A549 (cell line): Measurements from ENCODE around the gene SYT1. TPM values are rescaled to one million over a fixed set of nuclear protein-coding genes. Genes with fewer than 3 reads are reported as not detected.

Experiments used
- ATAC-seq, 2 experiments: fragments of 200-7000 bp in 1 of 2; fragments of >200 bp in 1 of 2; cut with Nextera tagmentation in 1 of 2; cut with Tn5 transposase in 1 of 2; 3 replicates each; pipeline versions ENCODE4 v1.8.0 to v1.9.1; 2018 to 2020; ENCODE audit warnings: mild to moderate bottlenecking in 1 of 2, moderate library complexity in 1 of 2
- CTCF ChIA-PET: fragments of 300-600 bp; sonication (Branson Sonifier 250); formaldehyde crosslinking; extraction: SDS; loops from one replicate; lab custom pipeline; 2021; ENCODE audit warnings: antibody characterized with exemption, inconsistent platforms; lab: Yijun Ruan, JAX
- POLR2A ChIA-PET: fragments of 350-600 bp; formaldehyde crosslinking; extraction: SDS; loops from one replicate; lab custom pipeline; 2021; ENCODE audit warnings: antibody characterized with exemption, inconsistent platforms; lab: Yijun Ruan, JAX
- DNase-seq, 2 experiments: peaks; one replicate each; pipeline versions ENCODE4 v3.0.0 to v3.0.0-alpha.2; 2011 to 2016; ENCODE audit warnings: low read depth in 1 of 2, low spot score in 1 of 2
- FAIRE-seq: peaks from 2 replicates; lab custom pipeline; 2011; peaks lifted over from hg19 to GRCh38; lab: Jason Lieb, UNC
- H3K27ac ChIP-seq, 2 experiments: fragments of >200 bp; sonication (Bioruptor Twin); formaldehyde crosslinking; 3 replicates each; pipeline ENCODE4 v1.5.1; 2016 to 2017
- H3K4me1 ChIP-seq: fragments of >200 bp; sonication (Bioruptor Twin); formaldehyde crosslinking; 3 replicates; pipeline ENCODE4 v1.6.1; 2016
- H3K4me2 ChIP-seq: fragments of >200 bp; sonication (Bioruptor Twin); formaldehyde crosslinking; 3 replicates; pipeline ENCODE4 v1.6.1; 2016
- H3K4me3 ChIP-seq: fragments of >200 bp; sonication (Bioruptor Twin); formaldehyde crosslinking; 3 replicates; pipeline ENCODE4 v1.5.1; 2016
- H3K9me3 ChIP-seq: fragments of >200 bp; sonication (Bioruptor Twin); formaldehyde crosslinking; 3 replicates; pipeline ENCODE4 v1.6.1; 2016
- BCL3 ChIP-seq: fragments of >200 bp; sonication (Bioruptor Twin); formaldehyde crosslinking; IDR thresholded peaks from 3 replicates; pipeline ENCODE4 v1.6.1; 2016
- BHLHE40 ChIP-seq: IDR thresholded peaks from 2 replicates; pipeline ENCODE4 v1.6.1; 2012; ENCODE audit warnings: low read depth, low read length, inconsistent platforms
- CBX2 ChIP-seq: fragments of 200-600 bp; sonication (generic); IDR thresholded peaks from 2 replicates; pipeline ENCODE4 v1.6.1; 2016; ENCODE audit warnings: low read depth, mild to moderate bottlenecking, borderline replicate concordance
- CBX8 ChIP-seq: fragments of 200-600 bp; sonication (generic); IDR thresholded peaks from 2 replicates; pipeline ENCODE4 v1.6.1; 2016
- CHD2 ChIP-seq: fragments of 150-350 bp; IDR thresholded peaks from 2 replicates; pipeline ENCODE4 v1.6.1; 2014; ENCODE audit warnings: low read length; ENCODE audit not compliant: partially characterized antibody
- FOXS1 ChIP-seq: fragments of 250-450 bp; sonication (Bioruptor Pico); IDR thresholded peaks from 2 replicates; pipeline ENCODE4 v1.5.0; 2020; ENCODE audit warnings: mild to moderate bottlenecking, moderate library complexity
- HDAC2 ChIP-seq: fragments of 200-600 bp; sonication (generic); IDR thresholded peaks from 2 replicates; pipeline ENCODE4 v1.6.1; 2016
- HEYL ChIP-seq: fragments of 250-450 bp; sonication (Bioruptor Pico); IDR thresholded peaks from 2 replicates; pipeline ENCODE4 v1.8.0; 2021; ENCODE audit warnings: mild to moderate bottlenecking, moderate library complexity
- HOXB5 ChIP-seq: fragments of 250-450 bp; sonication (Bioruptor Pico); IDR thresholded peaks from 2 replicates; pipeline ENCODE4 v1.5.0; 2020; ENCODE audit warnings: mild to moderate bottlenecking, moderate library complexity
- MAFK ChIP-seq: fragments of 450-650 bp; IDR thresholded peaks from 2 replicates; pipeline ENCODE4 v1.6.1; 2014; ENCODE audit not compliant: partially characterized antibody
- MAX ChIP-seq: IDR thresholded peaks from 2 replicates; pipeline ENCODE4 v1.6.1; 2012
- MYC ChIP-seq: IDR thresholded peaks from 2 replicates; pipeline ENCODE4 v1.6.1; 2012; ENCODE audit warnings: mild to moderate bottlenecking, inconsistent platforms, low read length, improper control_type of control experiment, borderline replicate concordance
- NPAS2 ChIP-seq: fragments of 250-450 bp; sonication (Bioruptor Pico); IDR thresholded peaks from 2 replicates; pipeline ENCODE4 v1.8.0; 2022; ENCODE audit warnings: mild to moderate bottlenecking, moderate library complexity, borderline replicate concordance
- NR3C1 ChIP-seq: fragments of >200 bp; sonication (Bioruptor Twin); formaldehyde crosslinking; IDR thresholded peaks from 3 replicates; pipeline ENCODE4 v1.6.1; 2017
- PBX3 ChIP-seq: IDR thresholded peaks from 2 replicates; pipeline ENCODE4 v1.6.1; 2012
- PHF8 ChIP-seq: fragments of 200-600 bp; sonication (generic); IDR thresholded peaks from 2 replicates; pipeline ENCODE4 v1.6.1; 2016; ENCODE audit warnings: low read depth, mild to moderate bottlenecking, antibody characterized with exemption, moderate library complexity, borderline replicate concordance
- POLR2A ChIP-seq: IDR thresholded peaks from 2 replicates; pipeline ENCODE4 v1.6.1; 2012; ENCODE audit warnings: mild to moderate bottlenecking, low read length
- RNF2 ChIP-seq: fragments of 200-600 bp; sonication (generic); IDR thresholded peaks from 2 replicates; pipeline ENCODE4 v1.6.1; 2016; ENCODE audit warnings: low read depth, mild to moderate bottlenecking, antibody characterized with exemption, moderate library complexity, borderline replicate concordance
- SMC3 ChIP-seq: fragments of >200 bp; sonication (Bioruptor Twin); formaldehyde crosslinking; IDR thresholded peaks from 3 replicates; pipeline ENCODE4 v1.6.1; 2018; ENCODE audit warnings: inconsistent platforms
- TP53 ChIP-seq: fragments of 250-450 bp; sonication (Bioruptor Pico); IDR thresholded peaks from 2 replicates; pipeline ENCODE4 v1.5.0; 2021; ENCODE audit warnings: mild to moderate bottlenecking, moderate library complexity
- ZC3H11A ChIP-seq: fragments of 450-650 bp; IDR thresholded peaks from 2 replicates; pipeline ENCODE4 v1.6.1; 2014; ENCODE audit warnings: antibody characterized with exemption, mild to moderate bottlenecking
- ZFP36 ChIP-seq: fragments of 450-650 bp; IDR thresholded peaks from 2 replicates; pipeline ENCODE4 v1.6.1; 2014; ENCODE audit warnings: borderline replicate concordance; ENCODE audit not compliant: partially characterized antibody
- ZNF302 ChIP-seq: fragments of 250-450 bp; sonication (Bioruptor Pico); IDR thresholded peaks from 2 replicates; pipeline ENCODE4 v1.9.0; 2021; ENCODE audit warnings: inconsistent platforms, mild to moderate bottlenecking, moderate library complexity
- ZSCAN20 ChIP-seq: fragments of 250-450 bp; sonication (Bioruptor Pico); IDR thresholded peaks from 2 replicates; pipeline ENCODE4 v1.8.0; 2022; ENCODE audit warnings: mild to moderate bottlenecking, moderate library complexity
- WGBS: methylation state at CpG from one replicate; pipeline ENCODE4 v1.1.6; 2017; ENCODE audit errors: missing lambda C conversion rate; 5-methylcytosine and 5-hydroxymethylcytosine counted together
- polyA plus RNA-seq, 4 experiments: library from polyadenylated mRNA; depleted of rRNA in 3 of 4; stranded (reverse); fragments of >200 nt; fragmentation: RNase III in 1 of 4; extraction: RNeasy Plus Mini Kit Qiagen cat#74134 plus additional on column Dnase treatment in 1 of 4; gene quantifications; 2 replicates in 3 of 4; 3 replicates in 1 of 4; pipeline ENCODE4 v1.2.3, GENCODE V29; 2011 to 2017
- TF ChIP-seq, protein P1 (sequence below): fragments of 450-650 bp; IDR thresholded peaks from 2 replicates; pipeline ENCODE4 v1.6.1; 2014; ENCODE audit warnings: antibody characterized with exemption

Gene SYT1
- polyA plus RNA-seq, 2 of the 4 experiments (the other 2 are of a cell fraction) = 11.7 to 39.6 TPM

- no peaks in the 10 kb centered on the region for H3K9me3 ChIP-seq
- FAIRE-seq (no peak), DNase-seq (no peak), ATAC-seq (no peak)
- ChIA-PET POLR2A (no interaction called here), CTCF (interaction anchor here (1.3 kb wide), 1 partner anchor 15 kb away, joined by 4 read pairs; no protein-coding TSS in a partner anchor)
- no peak overlapping the region for H3K4me3 ChIP-seq
- TF ChIP-seq ZNF302 (no peak), BCL3 (no peak), HOXB5 (no peak), POLR2A (no peak), SMC3 (no peak), FOXS1 (CRISPR knock-in tag) (no peak), CBX8 (no peak), PHF8 (no peak), ZC3H11A (no peak), HEYL (CRISPR knock-in tag) (no peak), PBX3 (no peak)
- TF ChIP-seq, protein P1, sequence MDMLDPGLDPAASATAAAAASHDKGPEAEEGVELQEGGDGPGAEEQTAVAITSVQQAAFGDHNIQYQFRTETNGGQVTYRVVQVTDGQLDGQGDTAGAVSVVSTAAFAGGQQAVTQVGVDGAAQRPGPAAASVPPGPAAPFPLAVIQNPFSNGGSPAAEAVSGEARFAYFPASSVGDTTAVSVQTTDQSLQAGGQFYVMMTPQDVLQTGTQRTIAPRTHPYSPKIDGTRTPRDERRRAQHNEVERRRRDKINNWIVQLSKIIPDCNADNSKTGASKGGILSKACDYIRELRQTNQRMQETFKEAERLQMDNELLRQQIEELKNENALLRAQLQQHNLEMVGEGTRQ = no peak
- WGBS = 79% methylated on average over 3 of the region's 3 CpGs
- H3K4me2 ChIP-seq = no peak overlapping the region
- no peak overlapping the region for H3K27ac ChIP-seq
- H3K4me1 ChIP-seq = no peaks in the 10 kb centered on the region; the same call in 2 of the 3 replicates
Measured at GRCh38 chr12:79183926-79184325, 319.4 kb downstream of the SYT1 start.

DNA sequence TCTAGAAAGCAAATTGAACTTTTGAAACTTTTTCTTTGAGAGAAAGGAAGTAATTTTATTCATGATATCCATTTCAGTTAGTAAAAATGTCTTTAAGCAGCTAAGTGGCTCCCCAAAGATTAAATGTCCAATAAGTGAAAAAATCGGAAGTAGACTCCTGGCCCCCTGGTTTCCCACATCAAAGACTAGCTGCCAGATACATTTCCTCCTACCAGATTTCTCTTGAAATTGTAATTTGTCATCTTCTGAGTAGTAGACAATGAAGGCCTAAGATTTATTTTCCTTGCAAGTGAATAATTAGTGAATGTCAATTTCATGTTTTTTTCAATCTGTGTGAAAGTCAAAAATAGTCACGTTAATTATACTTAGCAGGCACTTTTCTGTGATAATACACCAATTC is 321.9 kb downstream of the SYT1 start:
- FAIRE-seq = no peak
- H3K9me3 ChIP-seq = no peaks in the 10 kb centered on the region
- CTCF ChIA-PET = interaction anchor here (1.4 kb wide), 2 partner anchors 12 to 196 kb away, joined by 3 read pairs; no protein-coding TSS in a partner anchor
- DNase-seq = no peak
- no peak overlapping the region for H3K4me2 ChIP-seq
- TF ChIP-seq ZFP36 (no peak), CHD2 (no peak), ZSCAN20 (CRISPR knock-in tag) (no peak), CBX8 (no peak), HDAC2 (no peak), BHLHE40 (no peak), MAFK (no peak), POLR2A (no peak), NR3C1 (no peak), CBX2 (no peak), HEYL (CRISPR knock-in tag) (no peak), RNF2 (no peak), MAX (no peak), PBX3 (no peak), TP53 (no peak), NPAS2 (no peak), MYC (no peak)
- H3K4me1 ChIP-seq = no peaks in the 10 kb centered on the region; the same call in 2 of the 3 replicates
- WGBS = 88% methylated on average over 2 of the region's 2 CpGs
- H3K4me3 ChIP-seq = no peak overlapping the region
- POLR2A ChIA-PET = no interaction called here
- no peak overlapping the region for H3K27ac ChIP-seq
- no peak for ATAC-seq
